K562 (cell line): ENCODE data around the gene SH3YL1. TPM values are rescaled to one million over a fixed set of nuclear protein-coding genes. Genes with fewer than 3 reads are reported as not detected.

ENCODE experiments used
- ATAC-seq: fragments of 200-7000 bp; cut with Tn5 transposase; 3 replicates; pipeline ENCODE4 v1.9.1; 2020; ENCODE audit warnings: moderate library complexity
- BruUV-seq: library from RNA; stranded (reverse); fragments of 400-500 nt; replicated peaks from 2 replicates; lab custom pipeline; 2021; lab: Mats Ljungman, UMichigan
- CTCF ChIA-PET: fragments of 300-600 bp; formaldehyde crosslinking; extraction: SDS; loops from one replicate; lab custom pipeline; 2021; ENCODE audit warnings: low intra/inter-chr PET ratio; lab: Yijun Ruan, JAX
- POLR2A ChIA-PET: fragments of 300-600, 350-650 bp; sonication (Branson Sonifier 250); formaldehyde crosslinking; extraction: SDS; loops from one replicate; lab custom pipeline; 2021; ENCODE audit warnings: antibody characterized with exemption, inconsistent platforms; lab: Yijun Ruan, JAX
- DNase-seq, 4 experiments: peaks; one replicate each; pipeline versions ENCODE4 v3.0.0 to v3.0.0-alpha.2; 2011 to 2018; ENCODE audit warnings: low spot score in 3 of 4, mixed read lengths in 3 of 4; ENCODE audit errors: extremely low read depth in 1 of 4
- FAIRE-seq: peaks from 2 replicates; lab custom pipeline; 2011; peaks lifted over from hg19 to GRCh38; lab: Jason Lieb, UNC
- H2AFZ ChIP-seq: 2 replicates; pipeline ENCODE4 v1.6.0; 2011; ENCODE audit warnings: low read depth, low read length, control low read depth, inconsistent platforms
- H3K27ac ChIP-seq: fragments of 200-600 bp; 3 replicates; pipeline ENCODE4 v1.8.0; 2011; ENCODE audit warnings: low read depth, mild to moderate bottlenecking, control low read depth, inconsistent platforms, low read length, moderate library complexity, mixed read lengths; ENCODE audit errors: extremely low read depth
- H3K27me3 ChIP-seq, 2 experiments: fragments of 300-600 bp in 1 of 2; 2 replicates in 1 of 2; 3 replicates in 1 of 2; pipeline versions ENCODE4 v1.6.0 to v1.8.0; 2011; ENCODE audit warnings: inconsistent platforms in 2 of 2, low read length in 2 of 2, mild to moderate bottlenecking in 1 of 2, mixed read lengths in 1 of 2, moderate library complexity in 1 of 2; ENCODE audit not compliant: control insufficient read depth in 2 of 2, insufficient read depth in 2 of 2
- H3K36me3 ChIP-seq: fragments of 300-600 bp; 3 replicates; pipeline ENCODE4 v1.8.0; 2011; ENCODE audit warnings: mild to moderate bottlenecking, low read length, inconsistent platforms; ENCODE audit not compliant: control insufficient read depth, insufficient read depth
- H3K4me1 ChIP-seq, 2 experiments: fragments of 200-600 bp in 1 of 2; replicated peaks in 1 of 2; 2 replicates in 1 of 2; 3 replicates in 1 of 2; pipeline versions ENCODE4 v1.5.1 to v1.8.0; 2011; ENCODE audit warnings: inconsistent platforms in 2 of 2, low read length in 2 of 2, mild to moderate bottlenecking in 1 of 2, mixed read lengths in 1 of 2, moderate library complexity in 1 of 2; ENCODE audit not compliant: control insufficient read depth in 2 of 2, insufficient read depth in 2 of 2
- H3K4me2 ChIP-seq: 2 replicates; pipeline ENCODE4 v1.6.1; 2011; ENCODE audit warnings: low read length, control low read depth, inconsistent platforms, mixed read lengths; ENCODE audit not compliant: insufficient read depth
- H3K4me3 ChIP-seq: fragments of 200-600 bp; sonication (generic), shearing (Covaris generic); 2 replicates; pipeline ENCODE4 v1.5.1; 2016; ENCODE audit warnings: control low read depth, inconsistent platforms
- H3K79me2 ChIP-seq: fragments of 200-600 bp; 3 replicates; pipeline ENCODE4 v1.8.0; 2011; ENCODE audit warnings: low read length, inconsistent platforms; ENCODE audit not compliant: control insufficient read depth, insufficient read depth
- H3K9ac ChIP-seq, 2 experiments: 2 replicates each; pipeline versions ENCODE4 v1.6.0 to v1.6.1; 2011; ENCODE audit warnings: low read depth in 2 of 2, low read length in 2 of 2, control low read depth in 1 of 2, inconsistent platforms in 1 of 2, mild to moderate bottlenecking in 1 of 2, mixed read lengths in 1 of 2; ENCODE audit not compliant: insufficient read depth in 1 of 2
- H3K9me1 ChIP-seq: one replicate; pipeline ENCODE4 v1.6.0; 2011; ENCODE audit warnings: inconsistent platforms, mild to moderate bottlenecking, low read length, moderate library complexity; ENCODE audit not compliant: control insufficient read depth, insufficient read depth
- H3K9me3 ChIP-seq: replicated peaks from 2 replicates; pipeline ENCODE4 v1.5.1; 2011; ENCODE audit warnings: low read depth, low read length, inconsistent platforms; ENCODE audit not compliant: control insufficient read depth, insufficient read depth
- H4K20me1 ChIP-seq: replicated peaks from 2 replicates; pipeline ENCODE4 v1.6.1; 2011; ENCODE audit warnings: low read length, inconsistent platforms, mixed read lengths; ENCODE audit not compliant: control insufficient read depth, insufficient read depth
- ELF2 ChIP-seq: fragments of 250-450 bp; sonication (Bioruptor Pico); IDR thresholded peaks from 2 replicates; pipeline ENCODE4 v1.5.0; 2021; ENCODE audit warnings: mild to moderate bottlenecking
- FOXA3 ChIP-seq, 2 experiments: fragments of 450-650 bp in 1 of 2; sonication (generic) in 1 of 2; formaldehyde crosslinking; IDR thresholded peaks in 1 of 2; conservative IDR thresholded peaks in 1 of 2; 2 replicates each; pipeline versions ENCODE4 v1.4.0 to v1.8.0; 2020 to 2022; ENCODE audit warnings: mild to moderate bottlenecking in 2 of 2, missing genetic modification reagents in 1 of 2
- HMG20A ChIP-seq: fragments of 450-650 bp; formaldehyde crosslinking; conservative IDR thresholded peaks from 2 replicates; pipeline ENCODE4 v1.4.0; 2020; ENCODE audit warnings: mild to moderate bottlenecking, mixed read lengths
- ILK ChIP-seq: fragments of 450-650 bp; IDR thresholded peaks from 2 replicates; pipeline ENCODE4 v1.6.1; 2016; ENCODE audit warnings: missing genetic modification characterization, low read depth, mild to moderate bottlenecking, missing compliant biosample characterization, moderate library complexity, borderline replicate concordance
- MTA2 ChIP-seq: fragments of 450-650 bp; IDR thresholded peaks from 2 replicates; pipeline ENCODE4 v1.6.1; 2016; ENCODE audit warnings: low read depth
- NR1H2 ChIP-seq: sonication (generic); formaldehyde crosslinking; IDR thresholded peaks from 2 replicates; pipeline ENCODE4 v1.4.0; 2020; ENCODE audit warnings: mild to moderate bottlenecking, missing genetic modification reagents
- RAD51 ChIP-seq: fragments of 450-650 bp; IDR thresholded peaks from 2 replicates; pipeline ENCODE4 v1.7.1; 2016; ENCODE audit warnings: low read depth, mild to moderate bottlenecking, borderline replicate concordance
- RNF219 ChIP-seq: fragments of 250-450 bp; sonication (Bioruptor Pico); IDR thresholded peaks from 2 replicates; pipeline ENCODE4 v1.5.0; 2022; ENCODE audit warnings: mild to moderate bottlenecking
- TAF1 ChIP-seq: IDR thresholded peaks from 2 replicates; pipeline ENCODE4 v1.6.1; 2011; ENCODE audit warnings: mild to moderate bottlenecking, low read length, moderate library complexity; ENCODE audit not compliant: insufficient read depth, control insufficient read depth, severe bottlenecking; ENCODE audit errors: extremely low read depth
- ZBTB5 ChIP-seq: fragments of 450-650 bp; IDR thresholded peaks from 2 replicates; pipeline ENCODE4 v1.6.1; 2017; ENCODE audit warnings: antibody characterized with exemption
- ZC3H8 ChIP-seq: fragments of 450-650 bp; IDR thresholded peaks from 2 replicates; pipeline ENCODE4 v1.6.1; 2017
- ZNF174 ChIP-seq: fragments of 250-450 bp; sonication (Bioruptor Pico); IDR thresholded peaks from 2 replicates; pipeline ENCODE4 v1.4.0; 2020; ENCODE audit warnings: mild to moderate bottlenecking
- ZNF785 ChIP-seq: fragments of 250-450 bp; sonication (Bioruptor Pico); IDR thresholded peaks from 2 replicates; pipeline ENCODE4 v1.4.0; 2020; ENCODE audit warnings: mild to moderate bottlenecking
- WGBS: fragments of 100-300 bp; shearing (Covaris generic); methylation state at CpG from one replicate; pipeline ENCODE4 v1.1.6; 2016; ENCODE audit warnings: low coverage, mixed read lengths; ENCODE audit not compliant: insufficient coverage; ENCODE audit errors: missing lambda C conversion rate; 5-methylcytosine and 5-hydroxymethylcytosine counted together
- in situ Hi-C: fragments of 300-500 bp; cut with MboI; formaldehyde crosslinking; loops from 4 replicates; pipeline ENCODE4 v1.15.0; 2018; ENCODE audit warnings: inconsistent platforms, mixed read lengths
- intact Hi-C: fragments of 100-400 bp; cut with micrococcal nuclease; formaldehyde crosslinking; loops from 2 replicates; pipeline ENCODE4 v1.14.2; 2022
- polyA plus RNA-seq, 8 experiments: library from polyadenylated mRNA; depleted of rRNA in 4 of 8; stranded (reverse) in 5 of 8; unstranded in 3 of 8; fragments of >200 nt; fragmentation: Nextera tagmentation in 2 of 8; fragmentation: Illumina TruSeq in 1 of 8; extraction: Ambion mirVana in 2 of 8; extraction: Trizol in 1 of 8; gene quantifications; 2 replicates each; pipeline versions ENCODE4 v1.2.1 to v1.2.3, GENCODE V29; 2011 to 2014; ENCODE audit warnings: inconsistent platforms in 1 of 8, missing spikeins in 1 of 8
- total RNA-seq, 7 experiments: library from RNA; depleted of rRNA in 6 of 7; stranded (reverse); fragments of >200 nt in 6 of 7; fragmentation: Illumina TruSeq in 2 of 7; extraction: Trizol in 2 of 7; gene quantifications; 2 replicates each; pipeline versions ENCODE4 v1.2.1 to v1.2.3, GENCODE V29; 2011 to 2021; ENCODE audit warnings: low replicate concordance in 1 of 7

Gene SH3YL1
- total and polyA plus RNA-seq, 9 of the 15 experiments (the other 6 are each of a cell fraction or from before 2014, with no cell fraction given): 3.9 to 7.8 (median 5.3) TPM

- no peaks in the 10 kb centered on the region for H3K36me3 ChIP-seq
- no peak overlapping the region for H2AFZ ChIP-seq
- ATAC-seq (no peak), DNase-seq (no peak), FAIRE-seq (no peak)
- H3K27me3 ChIP-seq: peaks cover under 1 to 2% of the 10 kb centered on the region in 2 experiments; a peak in 2 of 5 replicates
- no peaks in the 10 kb centered on the region for H3K9me1 ChIP-seq
- ChIA-PET POLR2A (no interaction called here), CTCF (no interaction called here)
- H3K9ac ChIP-seq: no peak overlapping the region
- no peaks in the 10 kb centered on the region for H3K79me2 ChIP-seq
- H3K27ac ChIP-seq: no peak overlapping the region
- H3K9me3 ChIP-seq: no peaks in the 10 kb centered on the region; the same call in none of the 2 replicates
- H3K4me1 ChIP-seq: no peaks in the 10 kb centered on the region
- intact Hi-C loops: no loop called here
- TF ChIP-seq NR1H2 (CRISPR knock-in tag) (no peak), FOXA3 (CRISPR knock-in tag; conservative IDR thresholded peaks at IDR 0.05 in 1 of 2, IDR thresholded peaks at IDR 0.05 in 1 of 2) (peak in 1 of 2 experiments; percentile 43; a peak in 1 of 4 replicates)
- no peak overlapping the region for H3K4me3 ChIP-seq
- in situ Hi-C loops: no loop called here
- WGBS: 0% methylated on average over 2 of the region's 2 CpGs
- H4K20me1 ChIP-seq: no peaks in the 10 kb centered on the region
- H3K4me2 ChIP-seq: no peak overlapping the region
- BruUV-seq: no TSS peak
These were observed 76.0 kb downstream of the SH3YL1 start for GRCh38 chr2:187825-188224.

- intact Hi-C loops: no loop called here
- ChIA-PET CTCF (no interaction called here), POLR2A (no interaction called here)
- ATAC-seq (no peak), FAIRE-seq (no peak), DNase-seq (no peak)
- in situ Hi-C loops: no loop called here
- 0% methylated on average over 1 of the region's 1 CpG for WGBS
- Histone ChIP-seq H3K9me1 (no peaks in the 10 kb centered on the region), H3K9ac (no peak overlapping the region), H3K4me2 (no peak overlapping the region), H3K27me3 (no peaks in the 10 kb centered on the region), H3K4me3 (no peak overlapping the region), H2AFZ (no peak overlapping the region), H3K4me1 (no peaks in the 10 kb centered on the region), H4K20me1 (no peaks in the 10 kb centered on the region), H3K27ac (no peak overlapping the region), H3K9me3 (no peaks in the 10 kb centered on the region; the same call in none of the 2 replicates), H3K36me3 (no peaks in the 10 kb centered on the region), H3K79me2 (no peaks in the 10 kb centered on the region)
- BruUV-seq: no TSS peak
- TF ChIP-seq TAF1: no peak
- TF ChIP-seq ZC3H8: no peak
- TF ChIP-seq ZBTB5: no peak
- TF ChIP-seq ELF2 (CRISPR knock-in tag): no peak
- no peak for TF ChIP-seq ILK (tag)
- TF ChIP-seq ZNF174 (CRISPR knock-in tag): no peak
- no peak for TF ChIP-seq MTA2
- no peak for TF ChIP-seq RAD51
- no peak for TF ChIP-seq ZNF785
- no peak for TF ChIP-seq RNF219 (CRISPR knock-in tag)
- TF ChIP-seq HMG20A (CRISPR knock-in tag): no peak
These were observed 78.6 kb downstream of the SH3YL1 start for GRCh38 chr2:185221-185620.
